NCI-H1694 treated with DMSO at 0.1 percent for 48 hours (cell line): ENCODE data around the gene LRRC3C.

ENCODE experiments used
- DNase-seq: peaks from one replicate; lab custom pipeline; 2025; lab: John Stamatoyannopoulos, UW

The LRRC3C gene

DNA sequence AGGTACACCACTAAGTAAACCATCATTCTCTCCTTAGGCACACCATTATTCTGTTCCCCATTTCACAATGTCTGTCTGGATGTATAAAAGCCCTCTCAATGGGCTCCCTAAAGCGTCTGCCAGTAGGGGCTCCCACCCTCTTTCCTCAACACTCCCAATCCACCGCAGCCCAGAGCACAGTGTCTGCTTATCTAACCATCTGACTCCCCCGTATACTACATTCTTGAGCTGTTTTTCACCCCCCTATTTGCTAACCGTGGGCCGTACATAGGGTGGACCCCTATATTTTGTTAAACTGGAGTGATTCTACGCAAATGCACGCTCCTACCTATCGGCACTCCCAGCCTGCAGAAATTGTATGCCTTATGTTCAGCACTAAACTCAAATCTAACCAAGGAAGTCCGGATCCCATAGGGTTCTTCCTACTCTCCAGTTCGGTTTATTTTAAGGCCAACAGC, 52.4 kb downstream of the LRRC3C start:
- peak; percentile 73 for DNase-seq

DNA sequence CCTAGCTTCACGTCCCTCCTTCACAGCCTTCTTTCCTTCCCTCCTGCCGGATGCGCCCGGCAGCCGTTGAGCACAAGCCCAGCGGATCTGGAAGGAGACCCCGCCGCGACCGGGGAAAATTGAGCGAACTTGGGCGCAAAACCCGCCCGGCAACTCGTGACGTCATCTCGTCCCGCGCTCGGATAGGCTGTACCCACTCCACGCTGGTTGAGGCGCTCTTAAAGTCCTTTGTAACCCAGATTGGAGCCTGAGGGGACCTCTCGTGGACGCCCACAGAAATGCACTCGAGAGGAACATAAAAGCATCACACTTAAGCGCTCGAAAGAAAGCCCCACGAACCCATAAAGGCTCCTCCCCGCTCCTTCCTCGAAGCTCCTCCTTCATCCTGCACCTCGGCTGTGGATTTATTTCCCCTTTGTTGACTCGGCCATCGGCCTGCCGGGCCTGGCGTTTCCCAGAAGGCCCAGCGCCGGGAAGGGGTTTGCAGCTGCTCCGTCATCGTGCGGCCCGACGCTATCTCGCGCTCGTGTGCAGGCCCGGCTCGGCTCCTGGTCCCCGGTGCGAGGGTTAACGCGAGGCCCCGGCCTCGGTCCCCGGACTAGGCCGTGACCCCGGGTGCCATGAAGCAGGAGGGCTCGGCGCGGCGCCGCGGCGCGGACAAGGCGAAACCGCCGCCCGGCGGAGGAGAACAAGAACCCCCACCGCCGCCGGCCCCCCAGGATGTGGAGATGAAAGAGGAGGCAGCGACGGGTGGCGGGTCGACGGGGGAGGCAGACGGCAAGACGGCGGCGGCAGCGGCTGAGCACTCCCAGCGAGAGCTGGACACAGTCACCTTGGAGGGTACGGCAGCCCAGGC, 53.0 kb downstream of the LRRC3C start, which contains the start of gene PSMD3:
TSS of gene PSMD3 (plus strand) at position 457 of the 856 bp plus-strand sequence. CDS start at position 621, 164 bp downstream.
- DNase-seq = peak; percentile 100

DNA sequence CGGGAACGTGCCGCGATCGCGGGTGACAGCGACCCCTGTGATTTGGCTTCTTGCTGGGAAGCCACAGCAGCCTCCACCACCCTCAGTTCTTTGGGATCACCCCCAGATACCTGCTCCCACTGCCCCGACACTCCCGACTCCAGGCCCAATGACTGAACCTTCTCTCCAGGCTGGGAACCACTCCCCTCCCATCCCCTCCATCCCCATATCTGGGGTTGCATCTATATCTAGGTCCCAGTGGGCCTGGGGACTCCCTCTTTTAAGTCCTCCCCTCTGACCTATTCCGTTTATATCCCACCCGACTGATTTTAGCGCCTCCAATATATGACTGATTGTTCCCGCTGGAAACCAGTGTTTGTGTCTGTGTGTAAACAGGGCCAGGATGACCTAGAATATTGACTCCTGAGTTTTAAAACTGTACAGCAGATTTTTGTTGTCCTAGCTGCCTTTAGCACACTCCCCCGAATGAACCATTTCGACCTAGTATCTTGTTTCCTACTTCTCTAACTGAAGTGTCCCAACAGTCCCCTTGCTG, 53.7 kb downstream of the LRRC3C start:
- DNase-seq = no peak

DNA sequence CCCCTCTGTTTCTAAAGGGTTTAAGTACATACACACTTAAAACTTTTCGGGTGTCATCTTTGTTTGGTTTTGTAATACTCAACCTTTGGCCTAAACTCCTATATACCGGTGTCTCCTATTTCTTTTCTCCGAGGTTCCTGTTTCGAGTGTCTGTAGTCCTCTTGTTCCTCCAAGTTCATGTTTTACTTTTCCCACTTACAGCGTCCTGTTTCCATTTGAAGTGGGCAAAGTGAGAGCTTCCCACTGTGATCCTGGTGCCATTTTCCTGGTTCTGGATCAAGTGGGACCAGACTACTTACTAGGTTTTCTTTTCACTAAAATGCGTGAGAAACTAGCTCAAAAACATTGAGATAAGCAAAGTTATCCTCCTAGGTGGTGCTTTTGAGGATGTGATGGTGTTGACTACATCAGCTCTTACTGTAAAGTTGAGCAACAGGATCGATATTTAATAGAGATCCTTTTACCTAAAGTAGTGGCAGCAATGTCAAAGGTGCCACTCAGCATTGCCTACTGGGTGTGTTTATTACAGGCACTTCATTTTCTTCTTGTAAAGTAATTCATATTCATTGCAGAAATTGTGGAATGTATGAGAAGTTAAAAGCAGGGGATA, 54.3 kb downstream of the LRRC3C start:
- no peak for DNase-seq

DNA sequence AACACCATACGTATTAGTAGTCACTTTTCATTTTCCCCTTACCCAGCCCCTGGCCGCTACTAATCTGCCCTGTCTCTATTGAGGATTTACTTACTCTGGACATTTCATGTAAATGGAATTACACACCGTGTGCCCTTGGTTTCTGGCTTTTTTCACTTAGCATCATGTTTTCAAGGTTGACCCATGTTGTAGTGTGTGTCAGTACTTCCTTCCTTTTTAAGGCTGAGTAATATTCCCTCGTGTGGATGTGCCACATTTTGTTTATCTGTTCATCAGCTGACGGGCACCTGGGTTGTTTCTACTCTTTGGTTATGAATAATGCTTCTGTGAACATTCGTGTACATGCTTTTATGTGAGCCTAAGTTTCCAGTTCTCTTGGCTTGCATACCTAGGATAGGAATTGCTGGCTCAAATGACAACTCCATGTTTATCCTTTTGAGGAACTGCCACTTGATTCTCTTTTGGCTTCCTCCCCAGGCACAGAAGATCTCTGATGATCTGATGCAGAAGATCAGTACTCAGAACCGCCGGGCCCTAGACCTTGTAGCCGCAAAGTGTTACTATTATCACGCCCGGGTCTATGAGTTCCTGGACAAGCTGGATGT, 60.8 kb downstream of the LRRC3C start:
- DNase-seq = no peak

DNA sequence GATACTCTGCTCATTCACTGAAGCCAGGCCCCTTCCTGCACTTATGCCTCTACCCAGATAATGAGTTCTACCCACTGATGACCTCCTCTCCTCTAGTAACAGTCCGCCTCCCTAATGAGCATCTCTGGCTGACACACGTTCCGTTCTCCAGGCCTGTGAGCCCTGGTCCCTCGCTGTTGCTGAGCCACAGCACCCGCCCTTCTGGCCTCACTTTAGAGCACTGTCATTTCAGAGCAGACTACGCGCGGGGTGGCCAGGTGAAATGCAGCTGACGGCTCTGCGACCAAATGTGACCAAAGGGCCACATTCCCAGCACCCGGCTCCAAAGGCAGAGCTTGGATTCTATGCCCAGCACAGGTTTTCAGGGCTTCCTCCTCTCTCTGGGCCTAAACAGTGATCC, 66.9 kb downstream of the LRRC3C start:
- DNase-seq = no peak
